Stimulated activated CD8-positive, alpha-beta memory T cell treated with anti-CD3 and anti-CD28 coated beads, Interleukin-15, amount 100 ng/mL, for 24 hours (primary cell): ENCODE measurements around the gene OSTF1.
A peak's percentile ranks its signal among the peaks of the same experiment; 100 is the strongest.

ENCODE experiments used
- DNase-seq: peaks from one replicate; pipeline ENCODE4 v3.0.0-alpha.2; 2020; ENCODE audit warnings: low read depth

OSTF1 gene, protein sequence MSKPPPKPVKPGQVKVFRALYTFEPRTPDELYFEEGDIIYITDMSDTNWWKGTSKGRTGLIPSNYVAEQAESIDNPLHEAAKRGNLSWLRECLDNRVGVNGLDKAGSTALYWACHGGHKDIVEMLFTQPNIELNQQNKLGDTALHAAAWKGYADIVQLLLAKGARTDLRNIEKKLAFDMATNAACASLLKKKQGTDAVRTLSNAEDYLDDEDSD

GRCh38 chr9:75087824-75088645 lies at the start of gene OSTF1, which contains the start of gene NMRK1:
TSS of gene OSTF1 (plus strand) at chr9:75088514. CDS start at chr9:75088693, 179 bp downstream.
TSS of gene NMRK1 (minus strand) at chr9:75088155. CDS start at chr9:75083115, 5,040 bp downstream.
- peak; percentile 80 for DNase-seq

- no peak for DNase-seq
Observed at GRCh38 chr9:75039009-75039408, 49.3 kb upstream of the OSTF1 start.

DNA sequence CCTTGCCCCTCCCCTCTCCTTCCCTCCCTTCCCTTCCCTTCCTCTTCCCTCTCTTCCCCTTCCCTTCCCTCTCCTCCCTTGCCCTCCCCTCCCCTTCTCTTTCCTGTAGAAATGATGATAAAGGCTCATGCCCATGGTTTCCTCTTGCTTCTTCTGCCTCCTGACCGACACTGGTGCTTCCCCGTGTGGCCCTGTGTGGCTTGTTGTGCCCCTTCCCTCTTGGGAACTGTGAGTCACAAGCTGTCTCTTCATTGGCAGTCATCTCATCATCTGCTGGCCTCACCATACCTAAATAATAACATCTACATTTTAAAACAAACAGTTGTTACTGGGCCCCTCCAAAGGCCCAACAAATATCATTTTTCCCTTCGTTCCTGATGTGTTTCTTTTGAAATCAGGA lies 48.5 kb upstream of the OSTF1 start:
- DNase-seq: no peak

- DNase-seq: no peak
Observed at GRCh38 chr9:75041041-75041440, 47.3 kb upstream of the OSTF1 start.

DNA sequence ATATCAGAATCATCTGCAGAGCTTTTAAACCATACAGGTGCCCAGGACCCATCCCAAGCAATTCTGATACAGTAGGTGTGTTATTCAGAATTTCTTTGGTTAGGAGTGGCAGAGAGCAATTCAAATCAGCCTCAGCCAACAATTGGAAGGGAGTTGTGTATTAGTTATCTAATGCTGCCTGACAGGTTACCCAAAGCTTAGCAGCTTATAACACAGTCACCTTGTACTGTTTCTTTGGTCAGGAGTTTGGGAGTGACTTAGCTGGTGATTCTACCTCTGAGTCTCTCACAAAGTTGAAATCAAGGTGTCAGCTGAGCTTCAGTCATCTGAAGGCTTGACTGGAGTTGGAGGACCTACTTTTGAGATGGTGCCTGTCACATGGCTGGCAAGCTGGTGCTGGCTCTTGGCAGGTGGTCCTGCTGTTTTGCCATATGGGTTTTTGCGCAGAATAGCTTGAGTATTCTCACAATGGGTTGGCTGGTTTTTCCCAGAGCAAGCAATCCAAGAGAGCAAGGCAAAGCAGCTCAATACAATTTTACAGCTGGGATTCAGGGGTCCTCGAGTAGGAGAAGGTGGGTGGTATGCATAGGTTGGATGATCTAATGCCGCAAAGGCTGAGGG lies 41.5 kb upstream of the OSTF1 start:
- DNase-seq: no peak

- DNase-seq: no peak
Observed at GRCh38 chr9:75047506-75047905, 40.8 kb upstream of the OSTF1 start.

DNA sequence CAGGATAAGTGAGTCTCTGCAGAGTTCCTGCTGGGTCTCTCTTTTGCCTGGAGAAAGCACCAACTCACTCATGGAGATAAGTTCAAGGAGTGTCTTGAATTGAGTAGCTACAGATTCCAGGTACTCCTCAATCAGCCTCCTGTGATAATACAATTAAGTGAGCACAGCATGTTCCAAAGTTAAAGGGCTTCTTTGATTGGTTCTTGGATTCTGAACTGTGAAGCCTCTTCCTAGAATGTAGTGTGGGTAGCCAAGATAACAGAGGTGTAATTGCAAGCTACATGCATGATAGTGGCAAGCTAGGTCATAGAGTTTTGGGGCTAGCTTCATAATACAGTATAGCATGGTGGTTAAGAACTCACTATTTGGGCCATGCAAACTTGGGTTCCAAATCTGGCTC lies 37.0 kb upstream of the OSTF1 start:
- no peak for DNase-seq

DNA sequence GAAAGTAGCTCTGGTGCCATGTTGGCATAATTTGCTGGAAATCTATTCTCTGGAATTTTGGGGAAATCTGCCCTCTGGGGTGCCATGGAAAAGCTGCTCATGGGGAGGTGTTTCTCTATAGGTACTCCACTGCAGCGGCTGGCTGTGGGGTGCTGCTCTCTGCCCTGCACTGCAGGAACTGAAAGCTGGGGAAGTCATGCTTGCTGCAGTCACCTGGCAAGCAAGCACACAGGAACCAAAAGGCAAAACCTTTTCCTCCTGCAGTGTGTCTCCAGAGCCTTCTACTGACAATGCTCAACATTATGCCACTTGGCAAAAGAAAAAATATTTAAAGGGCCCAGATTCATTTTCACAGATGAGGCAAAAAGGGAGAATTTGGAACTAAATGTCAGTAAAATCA lies 34.4 kb upstream of the OSTF1 start:
- no peak for DNase-seq

- no peak for DNase-seq
Observed at GRCh38 chr9:75054368-75055001, 33.8 kb upstream of the OSTF1 start.

DNA sequence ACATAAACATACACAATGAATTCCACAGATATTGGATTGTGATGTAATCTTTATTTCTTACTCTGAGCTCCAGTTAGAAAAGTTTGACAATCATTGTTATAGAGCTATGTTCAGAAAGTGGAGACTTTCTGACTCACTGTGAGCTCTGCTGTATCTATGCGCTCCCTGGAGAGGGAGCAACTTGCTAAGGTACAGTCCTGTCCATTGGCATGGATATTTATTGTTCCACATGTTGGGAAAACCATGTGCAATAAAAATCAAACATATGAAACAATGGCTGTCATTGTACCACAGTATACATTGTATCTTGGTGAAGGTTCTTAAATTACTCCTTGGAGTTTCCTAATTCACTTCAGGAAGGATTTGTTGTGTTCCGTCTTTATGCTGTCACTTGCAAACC lies 27.1 kb upstream of the OSTF1 start:
- no peak for DNase-seq

- no peak for DNase-seq
Observed at GRCh38 chr9:75063556-75064305, 24.6 kb upstream of the OSTF1 start.

GRCh38 chr9:75064307-75065025 lies 23.8 kb upstream of the OSTF1 start:
- no peak for DNase-seq

DNA sequence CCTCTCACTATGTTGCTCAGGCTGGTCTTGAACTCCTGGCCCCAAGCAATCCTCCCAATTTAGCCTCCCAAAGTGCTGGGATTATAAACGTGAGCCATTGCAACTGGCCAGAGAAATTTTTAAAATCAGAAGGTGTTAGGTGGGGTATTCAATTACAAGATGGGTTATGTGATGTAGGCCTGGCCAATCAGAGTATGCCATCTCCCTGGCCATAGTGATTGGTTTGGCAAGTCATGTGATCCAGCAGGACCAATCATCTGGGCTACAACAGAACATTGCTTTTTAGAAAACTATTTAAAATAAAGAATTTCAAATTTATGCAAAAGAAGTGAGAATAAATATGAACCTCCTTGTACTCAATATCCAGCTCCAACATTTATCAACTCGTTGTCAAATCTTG lies 22.8 kb upstream of the OSTF1 start:
- DNase-seq: no peak

- no peak for DNase-seq
Observed at GRCh38 chr9:75067894-75068293, 20.4 kb upstream of the OSTF1 start.

- no peak for DNase-seq
Observed at GRCh38 chr9:75069171-75069570, 19.1 kb upstream of the OSTF1 start.

DNA sequence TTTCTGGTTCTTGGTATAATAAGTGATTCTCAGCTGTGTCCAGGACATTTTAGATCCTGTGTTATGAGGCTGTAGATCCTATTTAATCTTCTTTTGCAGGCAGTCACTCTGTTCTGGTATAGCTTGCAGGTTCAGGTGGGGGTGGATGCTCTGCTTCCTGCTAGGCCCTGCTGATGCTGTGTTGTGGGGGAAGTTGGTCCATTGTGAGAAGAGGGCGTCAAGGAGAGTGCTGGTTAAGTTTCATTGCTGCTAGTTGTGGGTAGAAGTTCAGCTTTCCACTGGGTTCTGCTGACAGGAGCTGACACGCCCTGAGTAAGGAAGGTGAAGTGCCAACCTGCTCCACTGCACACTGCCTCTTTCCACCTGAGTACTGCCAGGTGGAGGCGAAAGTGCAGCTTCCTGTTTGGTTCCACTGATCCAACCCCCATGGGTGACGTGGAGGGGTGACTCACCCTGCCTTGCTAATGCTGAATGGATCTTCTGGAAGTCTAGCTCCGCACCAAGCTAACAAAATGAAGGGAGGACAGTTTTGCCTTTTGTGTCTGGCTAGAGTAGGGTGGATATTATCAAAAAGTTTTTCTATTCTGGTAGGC lies 16.7 kb upstream of the OSTF1 start:
- no peak for DNase-seq

- no peak for DNase-seq
Observed at GRCh38 chr9:75072895-75073294, 15.4 kb upstream of the OSTF1 start.

- no peak for DNase-seq
Observed at GRCh38 chr9:75081632-75082031, 6.7 kb upstream of the OSTF1 start.

DNA sequence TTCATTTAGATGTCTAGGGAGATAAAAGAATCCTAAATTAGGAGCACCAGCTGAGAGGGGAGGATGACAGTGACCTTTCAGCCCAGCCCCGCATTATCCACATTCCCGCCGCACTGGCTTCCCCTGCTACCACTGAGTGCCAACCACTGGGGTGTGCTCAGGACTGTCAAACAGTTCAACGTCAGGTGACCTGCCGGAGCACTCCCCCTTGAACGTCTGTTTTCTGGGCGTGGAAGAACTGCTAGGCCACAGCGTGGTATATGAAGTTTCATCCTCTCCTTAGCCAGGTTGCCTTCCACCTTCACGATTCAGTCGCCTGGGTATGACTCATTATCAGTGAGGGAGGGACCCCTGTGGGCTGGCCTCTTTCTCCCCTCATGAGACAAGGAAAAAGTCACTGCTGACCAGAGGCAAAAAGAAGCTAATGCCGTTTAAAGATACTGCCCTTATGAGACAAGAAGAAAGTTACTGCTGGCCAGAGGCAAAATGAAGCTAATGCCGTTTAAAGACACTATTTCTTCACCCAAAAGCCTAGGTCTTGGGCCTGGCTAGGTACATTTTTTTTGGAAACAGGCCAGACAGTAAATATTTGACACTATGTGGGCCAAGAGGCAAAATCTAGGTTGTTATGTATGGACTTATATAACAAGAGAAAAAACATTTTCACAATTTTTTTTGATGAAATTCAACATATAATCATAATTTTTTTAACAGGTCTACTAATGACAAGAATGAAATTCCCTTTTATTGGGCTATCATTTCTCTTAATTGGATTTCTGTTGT lies 4.9 kb upstream of the OSTF1 start:
- no peak for DNase-seq

GRCh38 chr9:75084081-75084672 lies 4.1 kb upstream of the OSTF1 start:
- no peak for DNase-seq
